ENCODE data around the gene LDB3. TPM values are rescaled to one million over a fixed set of nuclear protein-coding genes. Genes with fewer than 3 reads are reported as not detected.

The LDB3 gene
- total RNA-seq, 1 donor from 2014 or later, result 0.46 TPM

GRCh38 chr10:86678999-86679792 is 10.9 kb downstream of the LDB3 start:
- no peak for DNase-seq (ENCODE audit: extremely low spot score, unreplicated experiment)
- H3K4me1 Mint-ChIP-seq (ENCODE audit: unreplicated experiment), result peaks cover 15% of the 10 kb centered on the region
- no peaks in the 10 kb centered on the region for H3K36me3 Mint-ChIP-seq (ENCODE audit: unreplicated experiment)
- H3K27ac Mint-ChIP-seq (ENCODE audit: unreplicated experiment), result no peak overlapping the region
- no peaks in the 10 kb centered on the region for H3K27me3 Mint-ChIP-seq (ENCODE audit: unreplicated experiment)
- no peak overlapping the region for H3K4me3 Mint-ChIP-seq (ENCODE audit: unreplicated experiment)
- TF ChIP-seq CTCF (IDR thresholded peaks at IDR 0.05), result no peak
- H3K9me3 Mint-ChIP-seq (ENCODE audit: unreplicated experiment), result no peaks in the 10 kb centered on the region

- Mint-ChIP-seq H3K27ac (ENCODE audit: unreplicated experiment) (no peak overlapping the region), H3K36me3 (ENCODE audit: unreplicated experiment) (no peaks in the 10 kb centered on the region), H3K4me3 (ENCODE audit: unreplicated experiment) (no peak overlapping the region), H3K4me1 (ENCODE audit: unreplicated experiment) (peaks cover 22% of the 10 kb centered on the region), H3K27me3 (ENCODE audit: unreplicated experiment) (no peaks in the 10 kb centered on the region), H3K9me3 (ENCODE audit: unreplicated experiment) (no peaks in the 10 kb centered on the region)
- no peak for DNase-seq (ENCODE audit: extremely low spot score, unreplicated experiment)
- TF ChIP-seq CTCF (IDR thresholded peaks at IDR 0.05), result no peak
These were observed 12.7 kb downstream of the LDB3 start for GRCh38 chr10:86681047-86681446.

GRCh38 chr10:86681722-86682386 is 13.5 kb downstream of the LDB3 start:
- H3K4me1 Mint-ChIP-seq (ENCODE audit: unreplicated experiment), result peaks cover 22% of the 10 kb centered on the region
- H3K4me3 Mint-ChIP-seq (ENCODE audit: unreplicated experiment), result no peak overlapping the region
- no peaks in the 10 kb centered on the region for H3K27me3 Mint-ChIP-seq (ENCODE audit: unreplicated experiment)
- no peak overlapping the region for H3K27ac Mint-ChIP-seq (ENCODE audit: unreplicated experiment)
- H3K36me3 Mint-ChIP-seq (ENCODE audit: unreplicated experiment), result no peaks in the 10 kb centered on the region
- no peaks in the 10 kb centered on the region for H3K9me3 Mint-ChIP-seq (ENCODE audit: unreplicated experiment)
- DNase-seq (ENCODE audit: extremely low spot score, unreplicated experiment), result no peak
- TF ChIP-seq CTCF (IDR thresholded peaks at IDR 0.05), result no peak

- TF ChIP-seq CTCF (IDR thresholded peaks at IDR 0.05), result no peak
- H3K4me1 Mint-ChIP-seq (ENCODE audit: unreplicated experiment), result peaks cover 30% of the 10 kb centered on the region
- H3K36me3 Mint-ChIP-seq (ENCODE audit: unreplicated experiment), result no peaks in the 10 kb centered on the region
- no peaks in the 10 kb centered on the region for H3K27me3 Mint-ChIP-seq (ENCODE audit: unreplicated experiment)
- H3K9me3 Mint-ChIP-seq (ENCODE audit: unreplicated experiment), result no peaks in the 10 kb centered on the region
- no peak overlapping the region for H3K27ac Mint-ChIP-seq (ENCODE audit: unreplicated experiment)
- no peak overlapping the region for H3K4me3 Mint-ChIP-seq (ENCODE audit: unreplicated experiment)
- no peak for DNase-seq (ENCODE audit: extremely low spot score, unreplicated experiment)
These were observed 14.4 kb downstream of the LDB3 start for GRCh38 chr10:86682675-86683074.

- no peaks in the 10 kb centered on the region for H3K9me3 Mint-ChIP-seq (ENCODE audit: unreplicated experiment)
- DNase-seq (ENCODE audit: extremely low spot score, unreplicated experiment), result no peak
- no peaks in the 10 kb centered on the region for H3K36me3 Mint-ChIP-seq (ENCODE audit: unreplicated experiment)
- H3K4me1 Mint-ChIP-seq (ENCODE audit: unreplicated experiment), result peaks cover 48% of the 10 kb centered on the region
- H3K27me3 Mint-ChIP-seq (ENCODE audit: unreplicated experiment), result no peaks in the 10 kb centered on the region
- no peak overlapping the region for H3K27ac Mint-ChIP-seq (ENCODE audit: unreplicated experiment)
- no peak overlapping the region for H3K4me3 Mint-ChIP-seq (ENCODE audit: unreplicated experiment)
- TF ChIP-seq CTCF (IDR thresholded peaks at IDR 0.05), result peak; percentile 62
These were observed 16.2 kb downstream of the LDB3 start for GRCh38 chr10:86684331-86685097.

Data from osteocyte (in vitro differentiated cells).